Tibial nerve (tissue), 3 donors: ENCODE results near the gene CDHR1.

ENCODE experiments used
- CTCF ChIP-seq, 5 experiments: fragments of 200-600 bp in 3 of 5; fragments of 450-650 bp in 2 of 5; sonication (generic) in 3 of 5; IDR thresholded peaks; one replicate each; pipeline ENCODE4 v1.5.1; 2016 to 2019; ENCODE audit warnings: antibody characterized with exemption in 5 of 5, mild to moderate bottlenecking in 3 of 5, moderate library complexity in 2 of 5
- POLR2A ChIP-seq, 2 donors: fragments of 450-650 bp; IDR thresholded peaks; one replicate each; pipeline ENCODE4 v1.6.1; 2017; ENCODE audit warnings: antibody characterized with exemption in 2 of 2, mild to moderate bottlenecking in 2 of 2, moderate library complexity in 2 of 2

- no peak for TF ChIP-seq CTCF (IDR thresholded peaks at IDR 0.05)
- TF ChIP-seq POLR2A (IDR thresholded peaks at IDR 0.05) = no peak
Measured at GRCh38 chr10:84178160-84178609, 16.2 kb upstream of the CDHR1 start.
